HepG2 (cell line): ENCODE data around the gene MEIOB. TPM values are rescaled to one million over a fixed set of nuclear protein-coding genes. Genes with fewer than 3 reads are reported as not detected.

Experiments used
- ATAC-seq: fragments of 200-7000 bp; cut with Tn5 transposase; 3 replicates; pipeline ENCODE4 v1.9.1; 2020; ENCODE audit warnings: mild to moderate bottlenecking, moderate library complexity
- BruUV-seq: library from RNA; stranded (reverse); fragments of 400-500 nt; replicated peaks from 2 replicates; lab custom pipeline; 2021; lab: Mats Ljungman, UMichigan
- CTCF ChIA-PET: fragments of 300-600 bp; formaldehyde crosslinking; extraction: SDS; loops from one replicate; lab custom pipeline; 2021; ENCODE audit warnings: low total read pairs, inconsistent platforms, low intra/inter-chr PET ratio; lab: Yijun Ruan, JAX
- POLR2A ChIA-PET: fragments of 350-600 bp; sonication (Branson Sonifier 250); formaldehyde crosslinking; loops from one replicate; lab custom pipeline; 2020; ENCODE audit warnings: antibody characterized with exemption, inconsistent platforms; lab: Yijun Ruan, JAX
- DNase-seq: peaks from one replicate; pipeline ENCODE4 v3.0.0-alpha.2; 2015; ENCODE audit warnings: low spot score
- FAIRE-seq: peaks from 3 replicates; lab custom pipeline; 2011; peaks lifted over from hg19 to GRCh38; lab: Jason Lieb, UNC
- H2AFZ ChIP-seq: one replicate; pipeline ENCODE4 v1.6.1; 2011; ENCODE audit warnings: low read length, inconsistent platforms
- H3K27ac ChIP-seq: fragments of 300-600 bp; 3 replicates; pipeline ENCODE4 v1.8.0; 2011; ENCODE audit warnings: mixed run types, mild to moderate bottlenecking, mixed read lengths, low read length, inconsistent platforms; ENCODE audit not compliant: insufficient read depth; ENCODE audit errors: extremely low read length
- H3K27me3 ChIP-seq, 2 experiments: fragments of 200-600 bp in 1 of 2; 2 replicates in 1 of 2; 3 replicates in 1 of 2; pipeline versions ENCODE4 v1.6.0 to v1.8.0; 2011; ENCODE audit warnings: low read length in 2 of 2, mild to moderate bottlenecking in 2 of 2, moderate library complexity in 2 of 2, inconsistent platforms in 1 of 2; ENCODE audit not compliant: insufficient read depth in 2 of 2, control insufficient read depth in 1 of 2
- H3K36me3 ChIP-seq, 2 experiments: fragments of 200-600 bp in 1 of 2; replicated peaks in 1 of 2; 2 replicates in 1 of 2; 3 replicates in 1 of 2; pipeline versions ENCODE4 v1.5.1 to v1.8.0; 2011; ENCODE audit warnings: low read length in 2 of 2, inconsistent platforms in 1 of 2; ENCODE audit not compliant: insufficient read depth in 2 of 2, control insufficient read depth in 1 of 2
- H3K4me1 ChIP-seq: 2 replicates; pipeline ENCODE4 v1.5.1; 2012; ENCODE audit warnings: low read length, inconsistent platforms; ENCODE audit not compliant: insufficient read depth
- H3K4me2 ChIP-seq: 2 replicates; pipeline ENCODE4 v1.6.0; 2011; ENCODE audit warnings: low read depth, low read length, inconsistent platforms
- H3K4me3 ChIP-seq, 3 experiments: fragments of 200-600 bp in 1 of 3; sonication (generic), shearing (Covaris generic) in 1 of 3; replicated peaks in 1 of 3; 2 replicates each; pipeline ENCODE4 v1.5.1; 2011 to 2016; ENCODE audit warnings: low read length in 3 of 3, inconsistent platforms in 2 of 3, low read depth in 2 of 3, mild to moderate bottlenecking in 2 of 3, control low read depth in 1 of 3, mixed read lengths in 1 of 3; ENCODE audit not compliant: insufficient read depth in 1 of 3
- H3K79me2 ChIP-seq: one replicate; pipeline ENCODE4 v1.6.1; 2011; ENCODE audit warnings: low read length, inconsistent platforms; ENCODE audit not compliant: insufficient read depth
- H3K9ac ChIP-seq: 2 replicates; pipeline ENCODE4 v1.6.0; 2011; ENCODE audit warnings: mild to moderate bottlenecking, low read depth, low read length, inconsistent platforms; ENCODE audit not compliant: insufficient read depth
- H3K9me3 ChIP-seq: 2 replicates; pipeline ENCODE4 v1.5.1; 2012; ENCODE audit warnings: mild to moderate bottlenecking, low read length
- H4K20me1 ChIP-seq: 2 replicates; pipeline ENCODE4 v1.6.0; 2011; ENCODE audit warnings: inconsistent platforms, mild to moderate bottlenecking, low read length, moderate library complexity; ENCODE audit not compliant: insufficient read depth
- ARID2 ChIP-seq: sonication (generic); formaldehyde crosslinking; IDR thresholded peaks from 2 replicates; pipeline ENCODE4 v1.8.1; 2022; ENCODE audit warnings: mild to moderate bottlenecking, missing genetic modification reagents, borderline replicate concordance
- KDM5B ChIP-seq: sonication (generic); formaldehyde crosslinking; IDR thresholded peaks from 2 replicates; pipeline ENCODE4 v1.4.0; 2020; ENCODE audit warnings: missing genetic modification reagents, mild to moderate bottlenecking, borderline replicate concordance
- PAF1 ChIP-seq: IDR thresholded peaks from 2 replicates; pipeline ENCODE4 v1.6.1; 2016; ENCODE audit warnings: missing genetic modification reagents, missing compliant biosample characterization
- SIX1 ChIP-seq: sonication (generic); formaldehyde crosslinking; IDR thresholded peaks from 2 replicates; pipeline ENCODE4 v1.4.0; 2020; ENCODE audit warnings: missing genetic modification reagents, borderline replicate concordance
- ZNF792 ChIP-seq: IDR thresholded peaks from 2 replicates; pipeline ENCODE4 v1.6.1; 2016
- WGBS: methylation state at CpG from one replicate; pipeline ENCODE4 v1.1.6; 2017; ENCODE audit warnings: low lambda C conversion rate; 5-methylcytosine and 5-hydroxymethylcytosine counted together
- in situ Hi-C: cut with HindIII; loops from 2 replicates; pipeline ENCODE4 v1.10.0; 2017; ENCODE audit warnings: low pct_unique_long_range_greater_than_20kb; ENCODE audit not compliant: extremely low pct_ligation_motif_present
- intact Hi-C: fragments of 100-400 bp; cut with micrococcal nuclease; formaldehyde crosslinking; loops from one replicate; pipeline ENCODE4 v1.10.0; 2022; ENCODE audit not compliant: unreplicated experiment
- polyA plus RNA-seq, 8 experiments: library from polyadenylated mRNA; depleted of rRNA in 3 of 8; stranded (reverse) in 7 of 8; unstranded in 1 of 8; fragments of >200 nt; fragmentation: Illumina TruSeq in 4 of 8; extraction: Trizol in 4 of 8; gene quantifications; 2 replicates each; pipeline versions ENCODE4 v1.2.1 to v1.2.3, GENCODE V29; 2011 to 2016; ENCODE audit warnings: low read depth in 4 of 8, missing spikeins in 1 of 8, mixed read lengths in 1 of 8; ENCODE audit not compliant: insufficient read depth in 1 of 8
- total RNA-seq, 5 experiments: library from RNA; depleted of rRNA; stranded (reverse); fragments of >200 nt; fragmentation: Illumina TruSeq; extraction: Trizol; gene quantifications; 2 replicates each; pipeline ENCODE4 v1.2.3, GENCODE V29; 2016; ENCODE audit warnings: low read depth in 1 of 5
- TF ChIP-seq, protein P1 (sequence below): IDR thresholded peaks from 2 replicates; pipeline ENCODE4 v1.6.1; 2016; ENCODE audit warnings: missing biosample characterization, missing genetic modification reagents, low read depth
- TF ChIP-seq, protein P2 (sequence below): sonication (generic); formaldehyde crosslinking; IDR thresholded peaks from 2 replicates; pipeline ENCODE4 v1.4.0; 2020; ENCODE audit warnings: missing genetic modification reagents, borderline replicate concordance

MEIOB gene
- total and polyA plus RNA-seq, 2 of the 13 experiments (the other 11 are each of a cell fraction or from before 2014, with no cell fraction given), result 0.17 TPM; not detected in 1

- TF ChIP-seq KDM5B (no peak), ARID2 (CRISPR knock-in tag) (no peak), ZNF792 (no peak), PAF1 (CRISPR knock-in tag) (no peak), SIX1 (CRISPR knock-in tag) (no peak)
- TF ChIP-seq, protein P1, sequence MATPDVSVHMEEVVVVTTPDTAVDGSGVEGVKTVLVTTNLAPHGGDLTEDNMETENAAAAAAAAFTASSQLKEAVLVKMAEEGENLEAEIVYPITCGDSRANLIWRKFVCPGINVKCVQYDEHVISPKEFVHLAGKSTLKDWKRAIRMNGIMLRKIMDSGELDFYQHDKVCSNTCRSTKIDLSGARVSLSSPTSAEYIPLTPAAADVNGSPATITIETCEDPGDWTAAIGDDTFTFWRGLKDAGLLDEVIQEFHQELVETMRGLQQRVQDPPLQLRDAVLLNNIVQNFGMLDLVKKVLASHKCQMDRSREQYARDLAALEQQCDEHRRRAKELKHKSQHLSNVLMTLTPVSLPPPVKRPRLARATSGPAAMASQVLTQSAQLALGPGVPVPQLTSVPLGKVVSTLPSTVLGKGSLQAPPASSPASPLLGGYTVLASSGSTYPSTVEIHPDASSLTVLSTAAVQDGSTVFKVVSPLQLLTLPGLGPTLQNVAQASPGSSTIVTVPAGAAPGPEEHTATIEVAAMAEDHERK (CRISPR knock-in tag), result no peak
- TF ChIP-seq, protein P2, sequence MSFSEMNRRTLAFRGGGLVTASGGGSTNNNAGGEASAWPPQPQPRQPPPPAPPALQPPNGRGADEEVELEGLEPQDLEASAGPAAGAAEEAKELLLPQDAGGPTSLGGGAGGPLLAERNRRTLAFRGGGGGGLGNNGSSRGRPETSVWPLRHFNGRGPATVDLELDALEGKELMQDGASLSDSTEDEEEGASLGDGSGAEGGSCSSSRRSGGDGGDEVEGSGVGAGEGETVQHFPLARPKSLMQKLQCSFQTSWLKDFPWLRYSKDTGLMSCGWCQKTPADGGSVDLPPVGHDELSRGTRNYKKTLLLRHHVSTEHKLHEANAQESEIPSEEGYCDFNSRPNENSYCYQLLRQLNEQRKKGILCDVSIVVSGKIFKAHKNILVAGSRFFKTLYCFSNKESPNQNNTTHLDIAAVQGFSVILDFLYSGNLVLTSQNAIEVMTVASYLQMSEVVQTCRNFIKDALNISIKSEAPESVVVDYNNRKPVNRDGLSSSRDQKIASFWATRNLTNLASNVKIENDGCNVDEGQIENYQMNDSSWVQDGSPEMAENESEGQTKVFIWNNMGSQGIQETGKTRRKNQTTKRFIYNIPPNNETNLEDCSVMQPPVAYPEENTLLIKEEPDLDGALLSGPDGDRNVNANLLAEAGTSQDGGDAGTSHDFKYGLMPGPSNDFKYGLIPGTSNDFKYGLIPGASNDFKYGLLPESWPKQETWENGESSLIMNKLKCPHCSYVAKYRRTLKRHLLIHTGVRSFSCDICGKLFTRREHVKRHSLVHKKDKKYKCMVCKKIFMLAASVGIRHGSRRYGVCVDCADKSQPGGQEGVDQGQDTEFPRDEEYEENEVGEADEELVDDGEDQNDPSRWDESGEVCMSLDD, result no peak
- Histone ChIP-seq H3K4me3 (no peak overlapping the region), H3K9ac (no peak overlapping the region), H3K9me3 (no peaks in the 10 kb centered on the region), H2AFZ (no peak overlapping the region), H3K36me3 (peaks cover 16 to 46% of the 10 kb centered on the region in 2 experiments; a peak in 4 of 5 replicates), H3K4me1 (peaks cover 13% of the 10 kb centered on the region), H3K79me2 (peaks cover 10% of the 10 kb centered on the region), H3K27me3 (no peaks in the 10 kb centered on the region), H3K4me2 (no peak overlapping the region), H3K27ac (no peak overlapping the region), H4K20me1 (no peaks in the 10 kb centered on the region; the same call in 1 of the 2 replicates)
- no peak for DNase-seq
- no peak for ATAC-seq
- FAIRE-seq, result no peak
- 94% methylated on average over 9 of the region's 15 CpGs for WGBS
- BruUV-seq, result no TSS peak
- in situ Hi-C loops (loop anchor here (5.0 kb wide), 1 partner anchor 37 kb away; the partner anchor contains the start of genes NUBP2 and SPSB3), intact Hi-C loops (no loop called here)
- CTCF ChIA-PET, result no interaction called here
- POLR2A ChIA-PET, result no interaction called here
Measured at GRCh38 chr16:1819611-1820010, 52.4 kb downstream of the MEIOB start.
